Measurements from ENCODE around the gene PLIN5.
"Not testable (repeated sequence)": the region's sequence is repeated elsewhere in the genome, so short reads cannot be mapped to it uniquely, and the experiment has no call there.

The PLIN5 gene

DNA sequence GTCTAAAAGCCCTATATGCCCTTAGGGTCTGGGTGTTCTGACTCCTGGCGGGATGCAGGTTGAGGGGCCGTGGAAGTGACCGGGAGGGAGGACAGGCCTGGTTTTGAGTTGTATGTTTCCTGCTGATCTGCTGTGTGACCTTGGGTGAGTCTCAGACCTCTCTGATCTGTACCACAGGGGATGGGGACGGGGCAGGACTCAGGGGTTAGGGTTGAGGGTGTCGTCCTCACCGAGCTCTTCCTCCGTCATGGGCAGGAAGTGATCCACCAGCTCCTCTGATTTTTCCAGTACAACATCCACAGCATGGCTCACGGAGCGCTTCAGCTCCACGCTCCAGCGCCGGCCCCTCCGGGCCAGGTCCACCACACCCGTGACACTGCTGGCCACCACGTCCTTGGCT is 6.2 kb downstream of the PLIN5 start:
- no peak overlapping the region for H3K4me3 ChIP-seq (ENCODE audit: low read depth, low read length)
- TF ChIP-seq, protein P1, sequence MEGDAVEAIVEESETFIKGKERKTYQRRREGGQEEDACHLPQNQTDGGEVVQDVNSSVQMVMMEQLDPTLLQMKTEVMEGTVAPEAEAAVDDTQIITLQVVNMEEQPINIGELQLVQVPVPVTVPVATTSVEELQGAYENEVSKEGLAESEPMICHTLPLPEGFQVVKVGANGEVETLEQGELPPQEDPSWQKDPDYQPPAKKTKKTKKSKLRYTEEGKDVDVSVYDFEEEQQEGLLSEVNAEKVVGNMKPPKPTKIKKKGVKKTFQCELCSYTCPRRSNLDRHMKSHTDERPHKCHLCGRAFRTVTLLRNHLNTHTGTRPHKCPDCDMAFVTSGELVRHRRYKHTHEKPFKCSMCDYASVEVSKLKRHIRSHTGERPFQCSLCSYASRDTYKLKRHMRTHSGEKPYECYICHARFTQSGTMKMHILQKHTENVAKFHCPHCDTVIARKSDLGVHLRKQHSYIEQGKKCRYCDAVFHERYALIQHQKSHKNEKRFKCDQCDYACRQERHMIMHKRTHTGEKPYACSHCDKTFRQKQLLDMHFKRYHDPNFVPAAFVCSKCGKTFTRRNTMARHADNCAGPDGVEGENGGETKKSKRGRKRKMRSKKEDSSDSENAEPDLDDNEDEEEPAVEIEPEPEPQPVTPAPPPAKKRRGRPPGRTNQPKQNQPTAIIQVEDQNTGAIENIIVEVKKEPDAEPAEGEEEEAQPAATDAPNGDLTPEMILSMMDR (IDR thresholded peaks at IDR 0.05; ENCODE audit: low read depth, low read length) = no peak
- no peak for DNase-seq (ENCODE audit: low read depth, low spot score)
- in situ Hi-C loops (cut with HindIII; ENCODE audit: low sequenced_read_pairs) = no loop called here

DNA sequence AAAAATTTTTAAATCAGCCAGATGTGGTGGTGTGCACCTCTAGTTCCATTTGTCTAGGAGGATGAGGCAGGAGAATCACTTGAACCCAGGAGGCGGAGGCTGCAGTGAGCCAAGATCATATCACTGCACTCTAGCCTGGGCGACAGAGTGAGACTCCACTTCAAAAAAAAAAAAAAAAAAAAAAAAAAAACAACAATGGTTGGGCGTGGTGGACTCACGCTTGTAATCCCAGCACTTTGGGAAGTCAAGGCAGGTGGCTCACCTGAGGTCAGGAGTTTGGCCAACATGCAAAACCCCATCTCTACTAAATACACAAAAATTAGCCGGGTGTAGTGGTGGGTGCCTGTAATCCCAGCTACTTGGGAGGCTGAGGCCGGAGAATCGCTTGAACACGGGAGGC is 7.6 kb downstream of the PLIN5 start:
- H3K4me3 ChIP-seq (ENCODE audit: low read depth, low read length); in situ Hi-C loops (cut with HindIII; ENCODE audit: low sequenced_read_pairs); DNase-seq (ENCODE audit: low read depth, low spot score): not testable (repeated sequence)

DNA sequence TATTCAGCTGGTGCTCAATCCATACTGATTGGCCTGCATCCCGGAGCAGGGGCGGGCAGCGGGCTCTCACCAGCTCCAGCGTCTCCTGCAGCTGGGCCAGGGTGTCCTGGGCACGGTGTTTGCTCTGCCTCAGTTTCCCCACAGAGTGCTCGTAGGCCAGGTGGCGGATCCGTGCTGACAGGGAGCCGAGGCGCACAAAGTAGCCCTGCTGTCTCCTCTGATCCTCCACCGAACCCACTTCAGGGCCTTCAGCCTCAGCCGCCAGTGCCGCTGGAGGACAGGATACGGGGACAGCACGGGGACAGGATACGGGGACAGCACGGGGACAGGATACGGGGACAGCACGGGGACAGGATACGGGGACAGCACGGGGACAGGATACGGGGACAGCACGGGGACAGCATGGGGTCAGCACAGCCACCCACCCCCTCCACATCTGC is 9.4 kb downstream of the PLIN5 start:
- in situ Hi-C loops (cut with HindIII; ENCODE audit: low sequenced_read_pairs) = no loop called here
- no peak overlapping the region for H3K4me3 ChIP-seq (ENCODE audit: low read depth, low read length)
- no peak for DNase-seq (ENCODE audit: low read depth, low spot score)
- TF ChIP-seq, protein P1 (IDR thresholded peaks at IDR 0.05; ENCODE audit: low read depth, low read length) = no peak

DNA sequence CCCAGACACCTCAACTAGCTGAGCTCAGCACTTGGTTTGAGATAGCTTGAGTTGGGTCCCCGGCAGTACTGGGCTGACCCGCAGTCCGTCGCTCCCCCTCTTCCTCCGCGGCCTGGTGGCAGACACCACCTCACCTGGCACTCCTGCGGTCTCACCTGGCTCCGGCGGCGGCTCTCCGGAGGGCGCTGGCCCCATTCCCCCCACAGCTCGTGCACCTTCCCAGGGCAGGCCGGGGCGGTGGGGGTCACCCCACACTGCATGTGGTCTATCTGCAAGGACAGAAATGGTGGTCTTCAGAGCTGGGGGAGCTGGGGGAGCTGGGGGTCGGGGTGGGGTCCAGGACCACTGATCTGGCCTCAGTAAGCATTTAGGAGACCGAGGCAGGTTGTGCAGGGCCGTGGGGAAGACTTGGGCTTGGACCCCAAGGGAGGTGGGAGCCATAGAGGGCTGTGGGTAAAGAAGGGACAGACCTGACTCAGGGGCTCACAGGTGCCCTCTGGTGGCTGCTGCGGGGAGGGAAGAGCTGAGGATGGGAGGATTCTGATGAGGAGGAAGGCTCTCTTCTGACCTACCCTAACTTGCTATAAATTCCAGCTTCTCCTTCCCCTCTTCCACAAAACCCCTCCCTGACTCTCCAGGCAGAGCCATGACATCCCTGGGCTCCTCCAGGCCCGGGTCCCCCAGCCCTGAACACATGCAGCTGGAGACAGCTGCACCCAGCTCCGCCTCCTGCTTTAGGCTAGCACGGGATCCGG is 10.0 kb downstream of the PLIN5 start:
- TF ChIP-seq, protein P1 (IDR thresholded peaks at IDR 0.05; ENCODE audit: low read depth, low read length) = peak; percentile 93
- in situ Hi-C loops (cut with HindIII; ENCODE audit: low sequenced_read_pairs) = no loop called here
- no peak overlapping the region for H3K4me3 ChIP-seq (ENCODE audit: low read depth, low read length)
- peak; percentile 31 for DNase-seq (ENCODE audit: low read depth, low spot score)

DNA sequence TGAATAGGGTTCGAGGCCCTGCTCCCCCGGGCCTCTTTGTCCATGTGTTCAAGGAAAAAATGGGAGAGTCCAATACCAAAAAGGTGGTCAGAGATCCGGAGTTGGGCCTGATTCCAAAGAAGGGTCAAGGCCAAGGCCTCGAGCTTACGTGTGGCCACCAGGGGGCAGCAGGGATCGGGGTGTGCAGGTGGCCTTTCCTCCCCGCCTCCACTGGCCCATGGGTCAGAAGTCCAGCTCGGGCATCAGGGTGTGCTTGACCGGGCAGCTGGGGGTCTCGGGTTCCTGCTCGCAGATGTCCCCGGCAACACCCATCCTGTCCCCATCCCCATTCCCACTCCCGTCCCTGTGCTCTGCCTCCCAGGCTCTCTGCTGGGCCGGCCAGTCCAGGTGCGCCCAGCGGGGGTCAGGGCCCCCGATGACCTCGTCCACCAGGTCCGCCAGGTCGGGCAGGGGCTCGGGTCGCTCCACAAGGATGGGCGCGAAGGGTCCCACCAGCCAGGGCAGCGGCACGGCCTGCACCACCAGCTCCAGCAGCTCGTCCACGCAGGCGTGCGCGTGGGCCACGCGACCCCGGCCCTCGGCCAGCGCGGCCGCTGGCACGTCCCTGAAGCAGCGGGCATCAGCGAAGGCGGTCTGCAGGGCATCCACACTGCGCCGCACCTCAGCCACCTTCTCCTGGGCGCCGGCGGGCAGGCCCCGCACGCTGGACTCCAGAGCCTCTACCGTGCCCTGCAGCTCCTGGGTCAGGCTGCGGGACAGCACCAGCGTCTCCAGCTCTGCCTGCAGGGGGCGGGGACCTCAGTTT is 11.5 kb downstream of the PLIN5 start:
- TF ChIP-seq, protein P1 (IDR thresholded peaks at IDR 0.05; ENCODE audit: low read depth, low read length) = peak; percentile 85
- DNase-seq (ENCODE audit: low read depth, low spot score) = no peak
- in situ Hi-C loops (cut with HindIII; ENCODE audit: low sequenced_read_pairs) = no loop called here
- H3K4me3 ChIP-seq (ENCODE audit: low read depth, low read length) = no peak overlapping the region

DNA sequence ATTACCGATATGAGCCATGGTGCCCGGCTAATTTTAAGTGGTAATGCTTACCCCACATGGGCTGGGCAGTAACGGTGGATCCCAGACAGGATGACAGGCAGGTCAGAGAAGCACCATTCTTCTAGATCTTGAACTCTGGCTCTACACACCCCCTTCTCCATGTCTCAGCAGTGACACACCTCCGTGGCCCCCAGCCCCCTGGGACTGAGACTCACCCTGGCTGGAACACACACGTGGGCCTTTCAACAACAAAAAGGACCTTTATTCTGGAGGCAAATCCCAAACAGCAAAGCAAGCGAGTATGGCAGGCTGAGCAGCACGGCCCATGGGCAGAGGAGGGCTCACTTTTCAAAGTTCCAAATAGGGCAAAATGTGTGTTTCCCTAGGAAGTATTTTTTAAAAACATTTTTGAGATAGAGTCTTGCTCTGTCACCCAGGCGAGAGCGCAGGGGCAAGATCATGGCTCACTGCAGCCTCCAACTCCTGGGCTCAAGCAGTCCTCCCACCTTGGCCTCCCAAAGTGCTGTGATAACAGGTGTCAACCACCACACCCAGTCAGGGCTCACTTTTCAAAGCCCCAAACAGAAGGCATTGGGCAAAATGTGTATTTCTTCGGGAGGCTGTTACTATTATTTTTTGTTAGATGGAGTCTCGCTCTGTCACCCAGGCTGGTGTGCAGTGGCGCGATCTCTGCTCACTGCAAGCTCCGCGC is 12.6 kb downstream of the PLIN5 start:
- no peak overlapping the region for H3K4me3 ChIP-seq (ENCODE audit: low read depth, low read length)
- TF ChIP-seq, protein P1 (IDR thresholded peaks at IDR 0.05; ENCODE audit: low read depth, low read length) = no peak
- no peak for DNase-seq (ENCODE audit: low read depth, low spot score)
- in situ Hi-C loops (cut with HindIII; ENCODE audit: low sequenced_read_pairs) = no loop called here

Measured in astrocyte of the spinal cord (primary cell).